Kidney (tissue), 14 donors: Measurements from ENCODE around the gene TNNI2. TPM values are rescaled to one million over a fixed set of nuclear protein-coding genes. Genes with fewer than 3 reads are reported as not detected.

Source experiments
- DNase-seq, 5 donors: peaks; one replicate each; pipeline ENCODE4 v3.0.0-alpha.2; 2013 to 2020
- FAIRE-seq: peaks from 2 replicates; lab custom pipeline; 2012; peaks lifted over from hg19 to GRCh38; lab: Jason Lieb, UNC
- H3K27ac ChIP-seq, 2 donors: one replicate each; pipeline ENCODE4 v1.7.0; 2013; ENCODE audit warnings: low read depth in 2 of 2, low read length in 2 of 2, inconsistent platforms in 1 of 2
- H3K27me3 ChIP-seq: one replicate; pipeline ENCODE4 v1.7.1; 2013; ENCODE audit warnings: low read length, inconsistent platforms; ENCODE audit not compliant: control insufficient read depth, insufficient read depth
- H3K36me3 ChIP-seq, 3 donors: one replicate each; pipeline versions ENCODE4 v1.7.0 to v1.7.1; 2013; ENCODE audit warnings: low read length in 3 of 3, control low read depth in 1 of 3, inconsistent platforms in 1 of 3; ENCODE audit not compliant: insufficient read depth in 3 of 3, control insufficient read depth in 2 of 3
- H3K4me1 ChIP-seq, 3 donors: one replicate each; pipeline versions ENCODE4 v1.7.0 to v1.7.1; 2013; ENCODE audit warnings: low read length in 3 of 3, inconsistent platforms in 1 of 3, low read depth in 1 of 3; ENCODE audit not compliant: control insufficient read depth in 2 of 3, insufficient read depth in 2 of 3
- H3K4me3 ChIP-seq, 3 donors: one replicate each; pipeline versions ENCODE4 v1.7.0 to v1.8.1; 2013; ENCODE audit warnings: low read length in 3 of 3, control low read depth in 1 of 3, inconsistent platforms in 1 of 3
- H3K9ac ChIP-seq, 3 donors: one replicate each; pipeline versions ENCODE4 v1.7.0 to v1.7.1; 2013; ENCODE audit warnings: low read length in 3 of 3, control low read depth in 1 of 3, inconsistent platforms in 1 of 3
- H3K9me3 ChIP-seq, 3 donors: one replicate each; pipeline versions ENCODE4 v1.7.0 to v1.7.1; 2013; ENCODE audit warnings: low read length in 3 of 3, control low read depth in 1 of 3, inconsistent platforms in 1 of 3; ENCODE audit not compliant: control insufficient read depth in 2 of 3, insufficient read depth in 1 of 3
- CTCF ChIP-seq: IDR thresholded peaks from 3 replicates; pipeline ENCODE4 v1.5.1; 2012; ENCODE audit warnings: mild to moderate bottlenecking, moderate library complexity, borderline replicate concordance; ENCODE audit not compliant: insufficient read depth; ENCODE audit errors: extremely low read depth
- intact Hi-C: fragments of 100-400 bp; cut with DNase I; formaldehyde crosslinking; loops from one replicate; pipeline ENCODE4 v1.11.1; 2022
- polyA plus RNA-seq: library from polyadenylated mRNA; stranded (reverse); fragments of 350-450 nt; fragmentation: Illumina TruSeq; extraction: RNeasy Lipid Tissue Mini Kit (QIAGEN cat#74804); gene quantifications from one replicate; pipeline ENCODE4 v1.2.3, GENCODE V29; 2014; ENCODE audit warnings: low read depth, low replicate concordance; ENCODE audit not compliant: insufficient read depth
- total RNA-seq: library from RNA; stranded (reverse); fragmentation: NEBNext Ultra II Directional; extraction: Animal tissue kit (Norgen Biotek cat#: 25700); gene quantifications from one replicate; pipeline ENCODE4 v1.2.1, GENCODE V29; 2021
- donor health status: control.
- donor health status: control.
- donor health status: control.
- donor health status: control.
- donor health status: control.
- donor health status: DM: yes; HTN: yes; CAD: no.
- donor health status: Normal renal cell carcinoma (clear cell type).

Gene TNNI2
- total and polyA plus RNA-seq, 2 donors from 2014 or later, result 1.3 TPM; not detected in 1

GRCh38 chr11:1826552-1827094 is 12.2 kb upstream of the TNNI2 start:
- H3K36me3 ChIP-seq, result no peaks in the 10 kb centered on the region
- intact Hi-C loops, result no loop called here
- no peaks in the 10 kb centered on the region for H3K9me3 ChIP-seq
- H3K27ac ChIP-seq, result no peak overlapping the region
- TF ChIP-seq CTCF, result no peak
- no peak overlapping the region for H3K9ac ChIP-seq
- no peak for FAIRE-seq
- peak in 1 of 5 donors; percentile 82 for DNase-seq
- H3K27me3 ChIP-seq, result no peaks in the 10 kb centered on the region
- H3K4me3 ChIP-seq, result no peak overlapping the region
- H3K4me1 ChIP-seq, result peaks cover 0 to 6% (median 0%) of the 10 kb centered on the region in 3 donors

- Histone ChIP-seq H3K4me1 (peaks cover 0 to 6% (median 0%) of the 10 kb centered on the region in 3 donors), H3K36me3 (no peaks in the 10 kb centered on the region), H3K9me3 (no peaks in the 10 kb centered on the region), H3K27ac (no peak overlapping the region), H3K27me3 (no peaks in the 10 kb centered on the region), H3K4me3 (no peak overlapping the region), H3K9ac (no peak overlapping the region)
- peak in 4 of 5 donors; percentile 45 to 85 (median 68) for DNase-seq
- TF ChIP-seq CTCF, result no peak
- intact Hi-C loops, result no loop called here
- no peak for FAIRE-seq
Observed at GRCh38 chr11:1827095-1827813, 11.5 kb upstream of the TNNI2 start.

- DNase-seq, result peak in 1 of 5 donors; percentile 67
- TF ChIP-seq CTCF, result no peak
- intact Hi-C loops, result no loop called here
- H3K36me3 ChIP-seq, result no peaks in the 10 kb centered on the region
- FAIRE-seq, result no peak
- H3K4me3 ChIP-seq, result no peak overlapping the region
- peaks cover 0 to 6% (median 0%) of the 10 kb centered on the region in 3 donors for H3K4me1 ChIP-seq
- no peak overlapping the region for H3K9ac ChIP-seq
- H3K9me3 ChIP-seq, result no peaks in the 10 kb centered on the region
- no peak overlapping the region for H3K27ac ChIP-seq
- H3K27me3 ChIP-seq, result no peaks in the 10 kb centered on the region
Observed at GRCh38 chr11:1827931-1828330, 10.8 kb upstream of the TNNI2 start.
